ENCODE data around the gene TBC1D22A. TPM values are rescaled to one million over a fixed set of nuclear protein-coding genes. Genes with fewer than 3 reads are reported as not detected.

TBC1D22A gene
- total and polyA plus RNA-seq, 10 of the 15 experiments (the other 5 are each of a cell fraction or from before 2014, with no cell fraction given), result 0.63 to 44.7 (median 27.4) TPM

GRCh38 chr22:46746620-46747019 lies 15.8 kb upstream of the TBC1D22A start:
- intact Hi-C loops (cut with micrococcal nuclease; ENCODE audit: unreplicated experiment) (no loop called here), in situ Hi-C loops (cut with MboI) (no loop called here)
- ChIA-PET RAD21 (ENCODE audit: unreplicated experiment) (no interaction called here), SMC1A (ENCODE audit: uncharacterized antibody, unreplicated experiment) (no interaction called here), POLR2A (no interaction called here), CTCF (no interaction called here)
- no peak overlapping the region for H3K9ac ChIP-seq (ENCODE audit: control insufficient read depth, insufficient read depth, low read length)
- H3K27me3 ChIP-seq (replicated peaks in 1 of 2; ENCODE audit: control insufficient read depth in 2 of 2, insufficient read depth in 2 of 2, low read length in 1 of 2), result no peaks in the 10 kb centered on the region
- FAIRE-seq (no peak), DNase-seq (ENCODE audit: low read depth, low spot score) (no peak), ATAC-seq (no peak)
- no peak overlapping the region for H3K4me3 ChIP-seq
- H4K20me1 ChIP-seq (ENCODE audit: control insufficient read depth, insufficient read depth), result no peaks in the 10 kb centered on the region
- H3K4me1 ChIP-seq (ENCODE audit: control insufficient read depth, insufficient read depth, low read length), result peaks cover 9% of the 10 kb centered on the region
- H2AFZ ChIP-seq (ENCODE audit: control insufficient read depth, low read depth, low read length), result no peak overlapping the region
- no peaks in the 10 kb centered on the region; the same call in 2 of the 3 replicates for H3K9me3 ChIP-seq (replicated peaks; ENCODE audit: control insufficient read depth, insufficient read depth, low read length)
- no peaks in the 10 kb centered on the region for H3K36me3 ChIP-seq (ENCODE audit: control insufficient read depth in 2 of 2, insufficient read depth in 2 of 2, low read length in 1 of 2)
- H3K27ac ChIP-seq (ENCODE audit: control insufficient read depth, insufficient read depth), result no peak overlapping the region
- WGBS (ENCODE audit: insufficient coverage, insufficient replicate concordance, low lambda C conversion rate, missing lambda C conversion rate), result 37% methylated on average over 11 of the region's 11 CpGs
- H3K79me2 ChIP-seq (ENCODE audit: control insufficient read depth, insufficient read depth, low read length), result no peaks in the 10 kb centered on the region
- no peak overlapping the region for H3K4me2 ChIP-seq (ENCODE audit: control insufficient read depth, insufficient read depth)
- TF ChIP-seq CHD1 (IDR thresholded peaks at IDR 0.05; ENCODE audit: low read depth, low read length) (no peak), WRNIP1 (IDR thresholded peaks at IDR 0.05; ENCODE audit: borderline replicate concordance, low read depth, low read length) (no peak), RELA (IDR thresholded peaks at IDR 0.05; ENCODE audit: borderline replicate concordance, partially characterized antibody) (no peak), SPI1 (IDR thresholded peaks at IDR 0.05; ENCODE audit: borderline replicate concordance, insufficient read depth, low read depth, low read length) (no peak), ETV6 (conservative IDR thresholded peaks at IDR 0.05 in 1 of 2, IDR thresholded peaks at IDR 0.05 in 1 of 2; ENCODE audit: borderline replicate concordance in 1 of 2, low read depth in 1 of 2) (no peak), IKZF2 (IDR thresholded peaks at IDR 0.05) (no peak)
- TF ChIP-seq, protein P1, sequence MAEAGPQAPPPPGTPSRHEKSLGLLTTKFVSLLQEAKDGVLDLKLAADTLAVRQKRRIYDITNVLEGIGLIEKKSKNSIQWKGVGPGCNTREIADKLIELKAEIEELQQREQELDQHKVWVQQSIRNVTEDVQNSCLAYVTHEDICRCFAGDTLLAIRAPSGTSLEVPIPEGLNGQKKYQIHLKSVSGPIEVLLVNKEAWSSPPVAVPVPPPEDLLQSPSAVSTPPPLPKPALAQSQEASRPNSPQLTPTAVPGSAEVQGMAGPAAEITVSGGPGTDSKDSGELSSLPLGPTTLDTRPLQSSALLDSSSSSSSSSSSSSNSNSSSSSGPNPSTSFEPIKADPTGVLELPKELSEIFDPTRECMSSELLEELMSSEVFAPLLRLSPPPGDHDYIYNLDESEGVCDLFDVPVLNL (IDR thresholded peaks at IDR 0.05; ENCODE audit: low read depth, low read length), result no peak
- no TSS peak for BruUV-seq (replicated peaks)

Measured in GM12878 (cell line).